Kidney epithelial cell (primary cell): ENCODE data around the gene CCDC88C. TPM values are rescaled to one million over a fixed set of nuclear protein-coding genes. Genes with fewer than 3 reads are reported as not detected.
"Not testable (repeated sequence)": the region's sequence is repeated elsewhere in the genome, so short reads cannot be mapped to it uniquely, and the experiment has no call there.

ENCODE experiments used
- DNase-seq: peaks from one replicate; pipeline ENCODE4 v3.0.0-alpha.2; 2010; ENCODE audit warnings: low read depth
- H3K27me3 ChIP-seq: 2 replicates; pipeline ENCODE4 v1.6.0; 2011; ENCODE audit warnings: low read length; ENCODE audit not compliant: control insufficient read depth, insufficient read depth
- H3K36me3 ChIP-seq: 2 replicates; pipeline ENCODE4 v1.5.1; 2011; ENCODE audit warnings: low read length; ENCODE audit not compliant: control insufficient read depth, insufficient read depth
- H3K4me3 ChIP-seq: 2 replicates; pipeline ENCODE4 v1.5.1; 2011; ENCODE audit warnings: low read depth, mild to moderate bottlenecking, control low read depth, low read length
- CTCF ChIP-seq: IDR thresholded peaks from 2 replicates; pipeline ENCODE4 v1.5.1; 2011; ENCODE audit warnings: mild to moderate bottlenecking, moderate library complexity, low read length, control low read depth, inconsistent platforms; ENCODE audit not compliant: insufficient read depth, poor library complexity, severe bottlenecking
- total RNA-seq: library from RNA; depleted of rRNA; stranded (reverse); fragments of >200 nt; gene quantifications from 2 replicates; pipeline ENCODE4 v1.2.3, GENCODE V29; 2015

Gene CCDC88C
- total RNA-seq, 1 donor from 2014 or later = 22.4 TPM

- TF ChIP-seq CTCF = no peak
- no peaks in the 10 kb centered on the region for H3K27me3 ChIP-seq
- no peak overlapping the region for H3K4me3 ChIP-seq
- no peaks in the 10 kb centered on the region for H3K36me3 ChIP-seq
- no peak for DNase-seq
These were observed 21.2 kb upstream of the CCDC88C start for GRCh38 chr14:91438845-91439244.

- not testable (repeated sequence) for H3K36me3 ChIP-seq
These were observed 18.6 kb upstream of the CCDC88C start for GRCh38 chr14:91436266-91436665.

GRCh38 chr14:91429385-91429784 is 11.8 kb upstream of the CCDC88C start:
- no peaks in the 10 kb centered on the region for H3K27me3 ChIP-seq

More at GRCh38 chr14:91436266-91436665, 18.6 kb upstream of the CCDC88C start:
- DNase-seq, H3K27me3 ChIP-seq, H3K4me3 ChIP-seq: not testable (repeated sequence)

GRCh38 chr14:91428931-91429330 is 11.3 kb upstream of the CCDC88C start:
- DNase-seq, H3K4me3 ChIP-seq, H3K27me3 ChIP-seq, H3K36me3 ChIP-seq: not testable (repeated sequence)

More at GRCh38 chr14:91429385-91429784, 11.8 kb upstream of the CCDC88C start:
- no peak for DNase-seq
- no peaks in the 10 kb centered on the region for H3K36me3 ChIP-seq
- no peak overlapping the region for H3K4me3 ChIP-seq
- TF ChIP-seq CTCF = no peak

GRCh38 chr14:91425531-91425944 is 7.9 kb upstream of the CCDC88C start:
- not testable (repeated sequence) for H3K27me3 ChIP-seq, DNase-seq, H3K4me3 ChIP-seq, H3K36me3 ChIP-seq

- no peak for DNase-seq
- Histone ChIP-seq H3K36me3 (no peaks in the 10 kb centered on the region), H3K4me3 (no peak overlapping the region), H3K27me3 (no peaks in the 10 kb centered on the region)
- no peak for TF ChIP-seq CTCF
These were observed 7.4 kb upstream of the CCDC88C start for GRCh38 chr14:91424813-91425530.

- H3K36me3 ChIP-seq = no peaks in the 10 kb centered on the region
- no peak for TF ChIP-seq CTCF
- DNase-seq = no peak
- H3K27me3 ChIP-seq = no peaks in the 10 kb centered on the region
- H3K4me3 ChIP-seq = no peak overlapping the region
These were observed 3.1 kb upstream of the CCDC88C start for GRCh38 chr14:91420686-91421085.
